NOMO-1 treated with dmso at 0.1 percent for 144 hours (cell line): Measurements from ENCODE around the gene TUT1.
"Not testable (repeated sequence)": the region's sequence is repeated elsewhere in the genome, so short reads cannot be mapped to it uniquely, and the experiment has no call there.

Source experiments
- DNase-seq: peaks from one replicate; lab custom pipeline; 2025; ENCODE audit not compliant: unreplicated experiment; lab: John Stamatoyannopoulos, UW

The TUT1 gene

GRCh38 chr11:62579252-62579651, 12.1 kb downstream of the TUT1 start:
- no peak for DNase-seq

- no peak for DNase-seq
Observed at GRCh38 chr11:62578541-62578940, 12.8 kb downstream of the TUT1 start.

GRCh38 chr11:62577046-62577714, 14.1 kb downstream of the TUT1 start:
- no peak for DNase-seq

- no peak for DNase-seq
Observed at GRCh38 chr11:62575837-62576236, 15.5 kb downstream of the TUT1 start.

GRCh38 chr11:62575156-62575555, 16.2 kb downstream of the TUT1 start:
- no peak for DNase-seq

- DNase-seq = peak; percentile 38
Observed at GRCh38 chr11:62574363-62575071, 16.8 kb downstream of the TUT1 start.

- peak; percentile 100 for DNase-seq
Observed at GRCh38 chr11:62573592-62574362, 17.5 kb downstream of the TUT1 start, which contains the start of gene EEF1G. TSS of gene EEF1G (minus strand) at chr11:62573891. CDS start at chr11:62573842, 49 bp downstream.

GRCh38 chr11:62573006-62573591, 18.2 kb downstream of the TUT1 start:
- DNase-seq = peak; percentile 20

GRCh38 chr11:62572431-62572830, 18.9 kb downstream of the TUT1 start:
- no peak for DNase-seq

GRCh38 chr11:62571493-62571892, 19.8 kb downstream of the TUT1 start:
- not testable (repeated sequence) for DNase-seq

GRCh38 chr11:62570903-62571302, 20.4 kb downstream of the TUT1 start:
- not testable (repeated sequence) for DNase-seq

GRCh38 chr11:62569611-62570010, 21.7 kb downstream of the TUT1 start:
- DNase-seq = no peak

GRCh38 chr11:62567018-62567633, 24.2 kb downstream of the TUT1 start:
- DNase-seq = no peak

- no peak for DNase-seq
Observed at GRCh38 chr11:62566247-62566646, 25.1 kb downstream of the TUT1 start.

- no peak for DNase-seq
Observed at GRCh38 chr11:62565100-62565802, 26.1 kb downstream of the TUT1 start.

GRCh38 chr11:62561677-62562230, 29.6 kb downstream of the TUT1 start:
- not testable (repeated sequence) for DNase-seq

GRCh38 chr11:62560566-62561103, 30.7 kb downstream of the TUT1 start:
- peak; percentile 84 for DNase-seq

- not testable (repeated sequence) for DNase-seq
Observed at GRCh38 chr11:62559626-62560025, 31.7 kb downstream of the TUT1 start.

- DNase-seq = no peak
Observed at GRCh38 chr11:62559204-62559603, 32.1 kb downstream of the TUT1 start.

GRCh38 chr11:62558669-62559068, 32.7 kb downstream of the TUT1 start:
- DNase-seq = no peak
